AG04449 (cell line): ENCODE data around the gene TMEM254.
"Not testable (repeated sequence)": the region's sequence is repeated elsewhere in the genome, so short reads cannot be mapped to it uniquely, and the experiment has no call there.

Source experiments
- CTCF ChIA-PET: fragments of 350-600 bp; formaldehyde crosslinking; extraction: SDS; loops from one replicate; lab custom pipeline; 2021; ENCODE audit warnings: antibody characterized with exemption; lab: Yijun Ruan, JAX
- POLR2A ChIA-PET: fragments of 400-600, 350-600 bp; formaldehyde crosslinking; extraction: SDS; loops from one replicate; lab custom pipeline; 2020; ENCODE audit warnings: antibody characterized with exemption, inconsistent platforms; lab: Yijun Ruan, JAX
- DNase-seq: peaks from one replicate; pipeline ENCODE4 v3.0.0-alpha.2; 2010; ENCODE audit warnings: low read depth, low spot score
- H3K4me3 ChIP-seq: 2 replicates; pipeline ENCODE4 v1.5.1; 2011; ENCODE audit warnings: low read depth, mild to moderate bottlenecking, control low read depth, low read length
- TF ChIP-seq, protein P1 (sequence below): IDR thresholded peaks from one replicate; pipeline ENCODE4 v1.5.1; 2011; ENCODE audit warnings: mild to moderate bottlenecking, moderate library complexity, low read length, control low read depth, inconsistent platforms; ENCODE audit not compliant: insufficient read depth; ENCODE audit errors: missing control alignments

TMEM254 gene

DNA sequence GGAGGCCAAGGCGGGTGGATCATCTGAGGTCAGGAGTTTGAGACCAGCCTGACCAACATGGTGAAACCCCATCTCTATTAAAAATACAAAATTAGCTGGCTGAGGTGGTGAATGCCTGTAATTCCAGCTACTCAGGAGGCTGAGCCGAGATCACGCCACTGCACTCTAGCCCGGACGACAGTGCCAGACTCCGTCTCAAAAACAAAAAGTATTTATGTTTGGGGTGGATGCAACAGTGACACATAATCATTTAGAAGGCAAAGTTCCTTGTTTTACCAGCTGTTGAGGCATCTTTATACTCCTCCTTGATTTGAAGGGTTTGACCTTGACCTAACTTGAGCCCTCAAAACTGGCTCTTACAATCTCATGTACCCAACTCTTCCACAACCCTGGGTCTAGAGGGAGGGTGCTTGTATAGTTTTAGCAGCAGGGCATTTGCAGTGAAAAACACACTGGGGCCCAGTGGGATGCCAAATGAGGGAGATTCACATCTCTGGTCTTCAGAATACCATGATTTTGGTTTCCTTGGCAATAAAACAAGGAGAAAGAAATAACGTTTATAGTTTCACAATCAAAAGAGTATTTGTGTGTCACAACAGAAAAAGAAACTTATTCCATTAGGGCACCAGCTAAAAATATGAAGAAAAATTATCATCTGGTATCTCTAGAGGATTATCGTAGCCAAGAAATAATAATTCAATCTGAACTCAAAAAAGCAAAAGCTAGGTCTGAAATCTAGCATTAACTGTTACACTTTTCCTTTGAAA, 14.2 kb upstream of the TMEM254 start:
- CTCF ChIA-PET, result interaction anchor here (1.1 kb wide), 2 partner anchors 13 to 17 kb away, joined by 3 read pairs; no protein-coding TSS in a partner anchor
- TF ChIP-seq, protein P1, sequence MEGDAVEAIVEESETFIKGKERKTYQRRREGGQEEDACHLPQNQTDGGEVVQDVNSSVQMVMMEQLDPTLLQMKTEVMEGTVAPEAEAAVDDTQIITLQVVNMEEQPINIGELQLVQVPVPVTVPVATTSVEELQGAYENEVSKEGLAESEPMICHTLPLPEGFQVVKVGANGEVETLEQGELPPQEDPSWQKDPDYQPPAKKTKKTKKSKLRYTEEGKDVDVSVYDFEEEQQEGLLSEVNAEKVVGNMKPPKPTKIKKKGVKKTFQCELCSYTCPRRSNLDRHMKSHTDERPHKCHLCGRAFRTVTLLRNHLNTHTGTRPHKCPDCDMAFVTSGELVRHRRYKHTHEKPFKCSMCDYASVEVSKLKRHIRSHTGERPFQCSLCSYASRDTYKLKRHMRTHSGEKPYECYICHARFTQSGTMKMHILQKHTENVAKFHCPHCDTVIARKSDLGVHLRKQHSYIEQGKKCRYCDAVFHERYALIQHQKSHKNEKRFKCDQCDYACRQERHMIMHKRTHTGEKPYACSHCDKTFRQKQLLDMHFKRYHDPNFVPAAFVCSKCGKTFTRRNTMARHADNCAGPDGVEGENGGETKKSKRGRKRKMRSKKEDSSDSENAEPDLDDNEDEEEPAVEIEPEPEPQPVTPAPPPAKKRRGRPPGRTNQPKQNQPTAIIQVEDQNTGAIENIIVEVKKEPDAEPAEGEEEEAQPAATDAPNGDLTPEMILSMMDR, result no peak
- POLR2A ChIA-PET, result no interaction called here
- H3K4me3 ChIP-seq, result no peak overlapping the region
- no peak for DNase-seq

DNA sequence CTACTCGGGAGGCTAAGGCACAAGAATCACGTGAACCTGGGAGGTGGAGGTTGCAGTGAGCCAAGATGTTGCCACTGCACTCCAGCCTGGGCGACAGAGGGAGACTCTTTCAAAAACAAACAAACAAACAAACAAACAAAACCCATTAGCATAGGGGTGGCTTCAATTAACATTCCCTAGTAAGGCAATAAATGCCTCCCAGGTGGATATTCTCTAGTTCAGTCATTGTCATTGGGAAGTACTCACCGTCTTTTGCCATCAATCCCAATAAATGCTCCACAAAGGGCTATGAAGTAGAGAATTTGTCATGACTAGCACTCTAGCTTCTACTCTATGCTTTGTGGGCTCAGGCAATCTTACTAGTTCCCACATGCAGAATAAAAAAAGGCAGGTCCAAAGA, 11.7 kb upstream of the TMEM254 start:
- TF ChIP-seq, protein P1, result no peak
- POLR2A ChIA-PET, result no interaction called here
- no peak overlapping the region for H3K4me3 ChIP-seq
- no peak for DNase-seq
- CTCF ChIA-PET, result interaction anchor here (0.6 to 7.7 kb wide), 3 partner anchors 8 to 36 kb away, joined by 3 to 51 read pairs (median 9); no protein-coding TSS in a partner anchor

DNA sequence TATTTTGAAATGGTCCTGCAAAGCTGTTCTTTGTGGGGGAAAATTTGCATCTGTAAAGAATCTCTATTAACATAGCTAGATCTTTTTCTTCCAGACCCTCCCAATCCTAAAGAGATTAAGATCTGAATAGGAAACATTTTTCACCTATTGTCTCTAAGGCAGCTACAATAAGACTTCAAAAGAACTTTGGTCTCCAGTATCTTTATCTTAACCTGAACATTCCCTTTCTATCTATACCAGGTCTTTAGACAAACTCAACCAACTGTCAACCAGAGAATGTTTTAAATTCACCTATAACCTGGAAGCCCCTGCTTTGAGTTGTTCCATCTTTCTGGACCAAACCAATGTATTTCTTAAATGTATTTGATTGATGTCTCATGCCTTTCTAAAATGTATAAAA, 10.6 kb upstream of the TMEM254 start:
- POLR2A ChIA-PET, DNase-seq, H3K4me3 ChIP-seq: not testable (repeated sequence)
- CTCF ChIA-PET, result interaction anchor here (1.0 to 7.7 kb wide), 3 partner anchors 9 to 21 kb away, joined by 3 to 51 read pairs (median 9); no protein-coding TSS in a partner anchor

DNA sequence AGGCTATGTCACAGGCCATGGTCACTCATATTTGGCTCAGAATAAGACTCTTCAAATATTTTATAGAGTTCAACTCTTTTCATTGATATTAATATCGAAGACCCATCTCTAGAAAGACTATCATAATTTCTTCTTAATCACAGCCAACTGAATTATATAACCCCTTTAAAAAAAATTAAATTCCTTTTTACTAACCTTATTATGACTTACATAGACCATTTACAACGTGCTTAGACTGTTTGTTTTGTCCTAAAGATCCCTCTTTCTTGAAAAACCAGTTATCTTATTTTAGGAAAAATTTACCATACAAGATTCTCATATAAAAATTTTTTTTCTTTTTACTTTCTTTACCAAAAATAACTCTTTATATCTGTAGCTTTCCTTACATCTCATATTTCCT, 10.2 kb upstream of the TMEM254 start:
- CTCF ChIA-PET, result interaction anchor here (1.0 to 7.7 kb wide), 3 partner anchors 10 to 21 kb away, joined by 3 to 51 read pairs (median 11); no protein-coding TSS in a partner anchor

DNA sequence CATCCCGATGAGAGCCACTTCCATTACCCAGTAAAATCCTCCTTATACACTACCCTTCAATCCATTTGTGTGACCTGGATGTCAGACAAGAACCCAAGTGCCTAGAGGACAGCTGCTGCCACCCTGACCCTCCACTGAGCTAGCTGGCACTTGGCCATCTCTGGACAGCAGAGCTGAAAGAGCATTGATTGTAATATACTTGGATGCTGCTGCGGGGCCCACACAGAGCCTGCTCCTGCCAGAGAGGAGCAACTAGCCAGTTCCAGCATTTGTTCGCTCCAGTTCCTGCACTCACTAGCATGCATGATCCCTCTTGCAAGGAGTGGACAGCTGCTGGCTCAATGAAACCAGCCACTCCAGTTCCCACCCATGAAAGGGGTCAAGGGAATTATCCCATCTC, 8.4 kb upstream of the TMEM254 start:
- no peak for DNase-seq
- POLR2A ChIA-PET, result no interaction called here

More for the DNA sequence above, 10.2 kb upstream of the TMEM254 start:
- DNase-seq, result no peak
- TF ChIP-seq, protein P1, result no peak
- no peak overlapping the region for H3K4me3 ChIP-seq
- POLR2A ChIA-PET, result no interaction called here

DNA sequence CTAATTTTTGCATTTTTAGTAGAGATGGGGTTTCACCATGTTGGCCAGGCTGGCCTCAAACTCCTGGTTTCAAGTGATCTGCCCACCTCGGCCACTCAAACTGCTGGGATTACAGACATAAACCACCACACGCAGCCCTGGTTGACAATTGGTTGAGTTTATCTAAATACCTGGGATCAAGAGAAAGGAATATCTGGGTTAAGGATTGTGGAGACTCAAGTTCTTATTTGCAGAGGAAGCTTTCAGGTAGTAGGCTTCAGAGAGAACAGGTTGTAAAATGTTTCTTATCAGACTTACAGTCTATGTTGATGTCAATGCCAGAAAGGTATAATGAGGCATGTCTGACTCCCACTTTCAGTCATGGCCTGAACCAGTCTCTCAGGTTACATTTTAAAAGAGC, 5.9 kb upstream of the TMEM254 start:
- DNase-seq, result no peak
- ChIA-PET POLR2A (no interaction called here), CTCF (interaction anchor here (7.7 kb wide), 1 partner anchor 26 kb away, joined by 51 read pairs; no protein-coding TSS in a partner anchor)
- no peak overlapping the region for H3K4me3 ChIP-seq
- TF ChIP-seq, protein P1, result no peak

More for the DNA sequence above, 8.4 kb upstream of the TMEM254 start:
- CTCF ChIA-PET, result interaction anchor here (0.6 to 7.7 kb wide), 5 partner anchors 8 to 23 kb away, joined by 3 to 51 read pairs (median 4); no protein-coding TSS in a partner anchor
- H3K4me3 ChIP-seq, result no peak overlapping the region
- TF ChIP-seq, protein P1, result no peak
